Bronchial epithelial cell (primary cell): ENCODE measurements around the gene TXNDC11. TPM values are rescaled to one million over a fixed set of nuclear protein-coding genes. Genes with fewer than 3 reads are reported as not detected.

ENCODE experiments used
- DNase-seq: peaks from one replicate; pipeline ENCODE4 v3.0.0-alpha.2; 2010; ENCODE audit warnings: low read depth
- FAIRE-seq: peaks from 2 replicates; lab custom pipeline; 2011; peaks lifted over from hg19 to GRCh38; lab: Jason Lieb, UNC
- H3K27me3 ChIP-seq: 2 replicates; pipeline ENCODE4 v1.5.1; 2011; ENCODE audit warnings: low read length; ENCODE audit not compliant: control insufficient read depth, insufficient read depth
- H3K36me3 ChIP-seq: 2 replicates; pipeline ENCODE4 v1.5.1; 2011; ENCODE audit warnings: low read length; ENCODE audit not compliant: control insufficient read depth, insufficient read depth
- H3K4me3 ChIP-seq: 2 replicates; pipeline ENCODE4 v1.5.1; 2011; ENCODE audit warnings: mild to moderate bottlenecking, low read depth, low read length, control low read depth
- CTCF ChIP-seq: IDR thresholded peaks from 2 replicates; pipeline ENCODE4 v1.5.1; 2011; ENCODE audit warnings: mild to moderate bottlenecking, moderate library complexity, low read length, control low read depth, inconsistent platforms; ENCODE audit not compliant: insufficient read depth, severe bottlenecking
- total RNA-seq: library from RNA; depleted of rRNA; stranded (reverse); fragments of >200 nt; gene quantifications from 2 replicates; pipeline ENCODE4 v1.2.1, GENCODE V29; 2014

Gene TXNDC11
- total RNA-seq, 1 donor from 2014 or later: 35.8 TPM

GRCh38 chr16:11681556-11681955 lies 61.1 kb downstream of the TXNDC11 start:
- FAIRE-seq (no peak), DNase-seq (no peak)
- TF ChIP-seq CTCF: no peak
- H3K36me3 ChIP-seq: peaks cover 13% of the 10 kb centered on the region
- no peak overlapping the region for H3K4me3 ChIP-seq
- H3K27me3 ChIP-seq: no peaks in the 10 kb centered on the region

- DNase-seq (no peak), FAIRE-seq (no peak)
- Histone ChIP-seq H3K27me3 (no peaks in the 10 kb centered on the region), H3K36me3 (peaks cover 18% of the 10 kb centered on the region), H3K4me3 (no peak overlapping the region)
- no peak for TF ChIP-seq CTCF
Measured at GRCh38 chr16:11679941-11680911, 62.4 kb downstream of the TXNDC11 start.

GRCh38 chr16:11679250-11679649 lies 63.4 kb downstream of the TXNDC11 start:
- H3K4me3 ChIP-seq: no peak overlapping the region
- no peak for DNase-seq
- no peak for FAIRE-seq
- peaks cover 18% of the 10 kb centered on the region for H3K36me3 ChIP-seq
- TF ChIP-seq CTCF: no peak
- H3K27me3 ChIP-seq: no peaks in the 10 kb centered on the region

- no peaks in the 10 kb centered on the region for H3K27me3 ChIP-seq
- TF ChIP-seq CTCF: no peak
- H3K36me3 ChIP-seq: peaks cover 17% of the 10 kb centered on the region
- DNase-seq (no peak), FAIRE-seq (no peak)
- no peak overlapping the region for H3K4me3 ChIP-seq
Measured at GRCh38 chr16:11677959-11678881, 64.4 kb downstream of the TXNDC11 start.

- Histone ChIP-seq H3K27me3 (no peaks in the 10 kb centered on the region), H3K4me3 (no peak overlapping the region), H3K36me3 (peaks cover 18% of the 10 kb centered on the region)
- DNase-seq: no peak
- no peak for FAIRE-seq
- no peak for TF ChIP-seq CTCF
Measured at GRCh38 chr16:11677451-11677951, 65.2 kb downstream of the TXNDC11 start.
